ENCODE measurements around the gene PRSS27. TPM values are rescaled to one million over a fixed set of nuclear protein-coding genes. Genes with fewer than 3 reads are reported as not detected.

Gene PRSS27
- total RNA-seq, 1 donor, result 0.86 TPM

- no peak overlapping the region for H3K4me3 ChIP-seq (ENCODE audit: low read depth, low read length)
- TF ChIP-seq, protein P1, sequence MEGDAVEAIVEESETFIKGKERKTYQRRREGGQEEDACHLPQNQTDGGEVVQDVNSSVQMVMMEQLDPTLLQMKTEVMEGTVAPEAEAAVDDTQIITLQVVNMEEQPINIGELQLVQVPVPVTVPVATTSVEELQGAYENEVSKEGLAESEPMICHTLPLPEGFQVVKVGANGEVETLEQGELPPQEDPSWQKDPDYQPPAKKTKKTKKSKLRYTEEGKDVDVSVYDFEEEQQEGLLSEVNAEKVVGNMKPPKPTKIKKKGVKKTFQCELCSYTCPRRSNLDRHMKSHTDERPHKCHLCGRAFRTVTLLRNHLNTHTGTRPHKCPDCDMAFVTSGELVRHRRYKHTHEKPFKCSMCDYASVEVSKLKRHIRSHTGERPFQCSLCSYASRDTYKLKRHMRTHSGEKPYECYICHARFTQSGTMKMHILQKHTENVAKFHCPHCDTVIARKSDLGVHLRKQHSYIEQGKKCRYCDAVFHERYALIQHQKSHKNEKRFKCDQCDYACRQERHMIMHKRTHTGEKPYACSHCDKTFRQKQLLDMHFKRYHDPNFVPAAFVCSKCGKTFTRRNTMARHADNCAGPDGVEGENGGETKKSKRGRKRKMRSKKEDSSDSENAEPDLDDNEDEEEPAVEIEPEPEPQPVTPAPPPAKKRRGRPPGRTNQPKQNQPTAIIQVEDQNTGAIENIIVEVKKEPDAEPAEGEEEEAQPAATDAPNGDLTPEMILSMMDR (IDR thresholded peaks at IDR 0.05; ENCODE audit: insufficient read depth, low read depth, low read length), result no peak
- no peak for DNase-seq (ENCODE audit: low read depth)
These were observed 55.4 kb downstream of the PRSS27 start for GRCh38 chr16:2664574-2664982.

GRCh38 chr16:2663553-2664546 lies 56.2 kb downstream of the PRSS27 start:
- TF ChIP-seq, protein P1 (IDR thresholded peaks at IDR 0.05; ENCODE audit: insufficient read depth, low read depth, low read length), result no peak
- DNase-seq (ENCODE audit: low read depth), result peak; percentile 97
- H3K4me3 ChIP-seq (ENCODE audit: low read depth, low read length), result no peak overlapping the region

Other genes starting within 250 kb of the PRSS27 start
- gene NTN3, start 248.9 kb downstream of the PRSS27 start, total RNA-seq, result 0.43 and 0.64 TPM in 2 replicates
- gene TBC1D24, start 245.1 kb downstream of the PRSS27 start, total RNA-seq, result 15.5 and 19.4 TPM in 2 replicates
- gene ATP6V0C, start 206.3 kb downstream of the PRSS27 start, total RNA-seq, result 20.0 and 23.3 TPM in 2 replicates
- gene AMDHD2, start 199.9 kb downstream of the PRSS27 start, total RNA-seq, result 31.1 and 45.7 TPM in 2 replicates
- gene CEMP1, start 188.8 kb downstream of the PRSS27 start, total RNA-seq, result not detected in 2 replicates
- gene PDPK1, start 182.2 kb downstream of the PRSS27 start, total RNA-seq, result 26.7 and 37.1 TPM in 2 replicates
- gene KCTD5, start 37.7 kb downstream of the PRSS27 start, total RNA-seq, result 25.0 and 26.4 TPM in 2 replicates
- gene SRRM2, start 32.4 kb upstream of the PRSS27 start, total RNA-seq, result 51.9 and 62.2 TPM in 2 replicates
- gene ELOB, start 57.1 kb upstream of the PRSS27 start, total RNA-seq, result 203 and 227 TPM in 2 replicates
- not detected in 2 replicates for gene PRSS33, start 67.3 kb upstream of the PRSS27 start, total RNA-seq
- not detected in 2 replicates for gene PRSS41, start 78.2 kb upstream of the PRSS27 start, total RNA-seq
- gene PRSS21, start 97.0 kb upstream of the PRSS27 start, total RNA-seq, result 0.32 and 0.43 TPM in 2 replicates
- gene ZG16B, start 110.1 kb upstream of the PRSS27 start, total RNA-seq, result 0.64 and 0.86 TPM in 2 replicates
- gene PRSS22, start 137.9 kb upstream of the PRSS27 start, total RNA-seq, result not detected in 2 replicates
- gene FLYWCH2, start 163.0 kb upstream of the PRSS27 start, total RNA-seq, result 47.1 and 62.5 TPM in 2 replicates
- 25.9 and 28.3 TPM in 2 replicates for gene FLYWCH1, start 191.7 kb upstream of the PRSS27 start, total RNA-seq
- under 0.01 TPM in 1 of 2 replicates, not detected in the other for gene KREMEN2, start 244.1 kb upstream of the PRSS27 start, total RNA-seq
- gene PAQR4, start 249.1 kb upstream of the PRSS27 start, total RNA-seq, result 4.3 and 5.2 TPM in 2 replicates

Data from fibroblast of villous mesenchyme (primary cell).